Uterus (tissue), 2 donors: ENCODE results near the gene ONECUT1.

ENCODE experiments used
- POLR2A ChIP-seq, 2 donors: fragments of 450-650 bp; IDR thresholded peaks; one replicate each; pipeline ENCODE4 v1.6.1; 2016; ENCODE audit warnings: antibody characterized with exemption in 2 of 2, mild to moderate bottlenecking in 1 of 2, moderate library complexity in 1 of 2
- TF ChIP-seq, protein P1 (sequence below), 4 experiments: fragments of 200-600 bp in 2 of 4; fragments of 450-650 bp in 2 of 4; sonication (generic) in 2 of 4; IDR thresholded peaks; one replicate each; pipeline ENCODE4 v1.5.1; 2016 to 2019; ENCODE audit warnings: antibody characterized with exemption in 4 of 4, mild to moderate bottlenecking in 2 of 4, moderate library complexity in 1 of 4

DNA sequence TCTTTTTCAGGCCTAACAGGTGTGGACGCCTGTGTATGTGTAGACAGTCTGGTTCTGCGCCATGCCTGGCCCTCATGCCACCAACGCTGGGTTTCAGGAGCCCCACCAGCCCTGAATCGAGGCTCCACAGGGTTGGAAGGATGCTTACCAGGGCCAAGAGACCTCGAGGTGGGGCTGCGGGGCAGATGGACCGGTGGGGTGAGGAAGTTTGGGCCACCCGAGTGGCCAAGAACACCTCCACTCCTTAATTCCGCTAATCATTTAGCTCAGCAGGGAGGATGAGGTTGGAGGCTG is 6.0 kb upstream of the ONECUT1 start:
- TF ChIP-seq, protein P1, sequence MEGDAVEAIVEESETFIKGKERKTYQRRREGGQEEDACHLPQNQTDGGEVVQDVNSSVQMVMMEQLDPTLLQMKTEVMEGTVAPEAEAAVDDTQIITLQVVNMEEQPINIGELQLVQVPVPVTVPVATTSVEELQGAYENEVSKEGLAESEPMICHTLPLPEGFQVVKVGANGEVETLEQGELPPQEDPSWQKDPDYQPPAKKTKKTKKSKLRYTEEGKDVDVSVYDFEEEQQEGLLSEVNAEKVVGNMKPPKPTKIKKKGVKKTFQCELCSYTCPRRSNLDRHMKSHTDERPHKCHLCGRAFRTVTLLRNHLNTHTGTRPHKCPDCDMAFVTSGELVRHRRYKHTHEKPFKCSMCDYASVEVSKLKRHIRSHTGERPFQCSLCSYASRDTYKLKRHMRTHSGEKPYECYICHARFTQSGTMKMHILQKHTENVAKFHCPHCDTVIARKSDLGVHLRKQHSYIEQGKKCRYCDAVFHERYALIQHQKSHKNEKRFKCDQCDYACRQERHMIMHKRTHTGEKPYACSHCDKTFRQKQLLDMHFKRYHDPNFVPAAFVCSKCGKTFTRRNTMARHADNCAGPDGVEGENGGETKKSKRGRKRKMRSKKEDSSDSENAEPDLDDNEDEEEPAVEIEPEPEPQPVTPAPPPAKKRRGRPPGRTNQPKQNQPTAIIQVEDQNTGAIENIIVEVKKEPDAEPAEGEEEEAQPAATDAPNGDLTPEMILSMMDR (IDR thresholded peaks at IDR 0.05), result no peak
- TF ChIP-seq POLR2A (IDR thresholded peaks at IDR 0.05), result no peak
